Sciatic nerve (tissue), 2 donors: Measurements from ENCODE around the gene OVOL1. TPM values are rescaled to one million over a fixed set of nuclear protein-coding genes. Genes with fewer than 3 reads are reported as not detected.

ENCODE experiments used
- ATAC-seq: fragments of 200-7000 bp; cut with Tn5 transposase; one replicate; pipeline ENCODE4 v1.9.1; 2020; ENCODE audit warnings: mild to moderate bottlenecking, moderate library complexity
- DNase-seq: peaks from one replicate; pipeline ENCODE4 v3.0.0-alpha.2; 2020; ENCODE audit warnings: low spot score
- intact Hi-C: fragments of 100-400 bp; cut with DNase I; formaldehyde crosslinking; loops from one replicate; pipeline ENCODE4 v1.14.2; 2022
- total RNA-seq: library from RNA; stranded (reverse); fragmentation: NEBNext Ultra II Directional; extraction: Animal tissue kit (Norgen Biotek cat#: 25700); gene quantifications from one replicate; pipeline ENCODE4 v1.2.1, GENCODE V29; 2021
- donor health status: DM: no; HTN: no; CAD: no.
- donor health status: DM: no; HTN: no; CAD: no.

OVOL1 gene
- total RNA-seq, 1 donor from 2014 or later: not detected

DNA sequence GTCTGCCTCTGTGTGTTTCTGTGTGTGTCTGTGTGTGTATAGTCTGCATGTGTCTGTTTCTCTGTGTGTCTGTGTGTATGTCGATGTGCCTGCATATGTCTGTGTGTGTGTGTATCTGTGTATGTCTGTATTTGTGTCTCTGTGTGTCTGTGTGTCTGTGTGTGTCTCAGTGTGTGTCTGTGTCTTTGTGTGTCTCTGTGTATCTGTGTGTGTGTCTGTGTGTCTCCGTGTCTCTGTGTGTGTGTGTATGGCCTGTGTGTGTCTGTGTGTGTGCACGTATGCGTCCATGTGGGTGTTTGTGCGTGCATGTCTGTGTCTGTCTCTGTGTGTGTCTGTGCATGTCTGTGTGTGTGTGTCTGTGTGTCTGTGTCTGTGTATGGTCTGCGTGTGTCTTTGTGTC is 47.3 kb downstream of the OVOL1 start:
- intact Hi-C loops: loop anchor here (5.0 kb wide), 1 partner anchor 382 kb away; no protein-coding TSS in a partner anchor
- DNase-seq (no peak), ATAC-seq (no peak)

DNA sequence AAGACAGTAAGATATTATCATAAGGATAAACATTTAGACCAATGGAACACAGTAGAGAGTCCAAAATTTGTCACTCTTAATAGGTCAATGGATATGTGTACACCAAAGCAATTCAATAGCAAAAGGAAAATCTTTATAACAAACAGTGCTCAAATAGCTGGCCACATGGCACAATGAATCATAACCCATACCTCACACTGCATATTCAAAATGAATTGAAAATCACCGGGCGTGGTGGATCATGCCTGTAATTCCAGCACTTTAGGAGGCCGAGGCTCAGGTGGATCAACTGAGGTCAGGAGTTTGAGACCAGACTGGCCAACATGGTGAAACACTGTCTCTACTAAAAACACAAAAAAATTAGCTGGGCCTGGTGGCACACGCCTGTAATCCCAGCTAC is 55.3 kb downstream of the OVOL1 start:
- no peak for DNase-seq
- intact Hi-C loops: no loop called here
- ATAC-seq: no peak

DNA sequence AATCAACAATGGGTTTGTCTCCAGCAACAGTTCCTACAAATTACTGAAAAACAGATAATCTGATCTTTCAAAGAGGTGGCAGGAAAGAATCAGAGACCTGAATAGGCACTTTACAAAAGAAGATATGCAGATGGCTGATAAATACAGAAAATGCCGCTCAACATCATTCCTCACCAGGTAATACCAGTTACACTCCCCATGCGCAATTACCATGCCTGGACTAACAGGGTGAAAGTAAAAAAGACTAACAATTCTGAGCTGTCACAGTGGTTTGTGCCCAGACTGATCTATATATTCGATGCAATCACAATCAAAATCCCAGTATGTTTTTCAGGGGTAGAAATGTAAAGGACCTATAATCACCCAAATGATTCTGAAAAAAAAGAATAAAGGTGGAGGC is 56.9 kb downstream of the OVOL1 start:
- intact Hi-C loops: no loop called here
- ATAC-seq (no peak), DNase-seq (no peak)

DNA sequence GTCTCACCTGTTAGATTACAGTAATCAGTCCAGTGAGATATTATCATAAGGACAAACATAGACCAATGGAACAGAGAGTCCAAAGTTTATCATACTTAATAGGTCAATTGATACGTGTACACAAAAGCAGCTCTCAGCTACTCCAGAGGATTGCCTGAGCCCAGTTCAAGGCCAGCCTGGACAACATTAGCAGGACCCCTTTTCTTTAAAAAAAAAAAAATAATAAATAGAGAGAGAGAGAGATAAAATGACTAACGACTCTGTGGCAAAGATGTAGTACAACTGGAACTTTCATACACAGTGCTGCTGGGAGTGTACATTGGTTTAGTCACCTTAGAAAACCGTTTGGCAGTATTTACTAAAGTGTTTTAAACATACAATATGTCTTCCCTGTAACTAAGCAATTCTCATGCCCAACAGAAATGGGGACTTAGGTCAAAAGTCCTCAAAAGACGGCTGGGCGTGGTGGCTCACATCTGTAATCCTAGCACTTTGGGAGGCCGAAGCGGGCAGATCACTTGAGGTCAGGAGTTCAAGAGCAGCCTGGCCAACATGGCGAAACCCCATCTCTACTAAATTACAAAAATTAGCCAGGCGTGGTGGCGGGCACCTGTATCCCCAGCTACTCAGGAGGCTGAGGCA is 57.5 kb downstream of the OVOL1 start:
- no peak for ATAC-seq
- DNase-seq: no peak
- intact Hi-C loops: no loop called here

Other genes starting within 250 kb of the OVOL1 start
- 306 TPM for gene LTBP3, start 228.7 kb upstream of the OVOL1 start, total RNA-seq
- gene ZNRD2, start 216.6 kb upstream of the OVOL1 start, total RNA-seq: 23.7 TPM
- gene FAM89B, start 214.5 kb upstream of the OVOL1 start, total RNA-seq: 44.1 TPM
- gene EHBP1L1, start 211.0 kb upstream of the OVOL1 start, total RNA-seq: 149 TPM
- gene KCNK7, start 191.3 kb upstream of the OVOL1 start, total RNA-seq: 1.5 TPM
- gene MAP3K11, start 172.8 kb upstream of the OVOL1 start, total RNA-seq: 132 TPM
- 23.9 TPM for gene PCNX3, start 171.3 kb upstream of the OVOL1 start, total RNA-seq
- 86.9 TPM for gene SIPA1, start 149.0 kb upstream of the OVOL1 start, total RNA-seq
- gene RELA, start 124.1 kb upstream of the OVOL1 start, total RNA-seq: 95.6 TPM
- gene KAT5, start 74.8 kb upstream of the OVOL1 start, total RNA-seq: 81.5 TPM
- gene RNASEH2C, start 66.3 kb upstream of the OVOL1 start, total RNA-seq: 42.5 TPM
- gene AP5B1, start 6.1 kb upstream of the OVOL1 start, total RNA-seq: 12.9 TPM
- 2.6 TPM for gene SNX32, start 46.9 kb downstream of the OVOL1 start, total RNA-seq
- 437 TPM for gene CFL1, start 71.1 kb downstream of the OVOL1 start, total RNA-seq
- 46.9 TPM for gene MUS81, start 73.4 kb downstream of the OVOL1 start, total RNA-seq
- gene EFEMP2, start 85.7 kb downstream of the OVOL1 start, total RNA-seq: 88.4 TPM
- 2.5 TPM for gene CTSW, start 92.8 kb downstream of the OVOL1 start, total RNA-seq
- gene FIBP, start 101.4 kb downstream of the OVOL1 start, total RNA-seq: 37.2 TPM
- 31.0 TPM for gene CCDC85B, start 103.6 kb downstream of the OVOL1 start, total RNA-seq
- gene FOSL1, start 113.3 kb downstream of the OVOL1 start, total RNA-seq: 5.6 TPM
- gene C11orf68, start 132.0 kb downstream of the OVOL1 start, total RNA-seq: 42.0 TPM
- 69.8 TPM for gene DRAP1, start 132.4 kb downstream of the OVOL1 start, total RNA-seq
- gene TSGA10IP, start 158.4 kb downstream of the OVOL1 start, total RNA-seq: not detected
- gene SART1, start 174.7 kb downstream of the OVOL1 start, total RNA-seq: 51.0 TPM
- 24.7 TPM for gene EIF1AD, start 215.1 kb downstream of the OVOL1 start, total RNA-seq
- gene BANF1, start 215.4 kb downstream of the OVOL1 start, total RNA-seq: 127 TPM
- 0.80 TPM for gene CST6, start 224.9 kb downstream of the OVOL1 start, total RNA-seq
- gene CATSPER1, start 239.4 kb downstream of the OVOL1 start, total RNA-seq: not detected